ENCODE measurements around the gene TRPV3. TPM values are rescaled to one million over a fixed set of nuclear protein-coding genes. Genes with fewer than 3 reads are reported as not detected.

The TRPV3 gene
- total RNA-seq, 1 donor from 2014 or later: 0.46 TPM

- Mint-ChIP-seq H3K4me3 (ENCODE audit: low read depth) (no peak overlapping the region), H3K27me3 (ENCODE audit: low read depth) (peaks cover 4% of the 10 kb centered on the region), H3K9me3 (no peaks in the 10 kb centered on the region), H3K36me3 (ENCODE audit: low read depth) (no peaks in the 10 kb centered on the region), H3K4me1 (ENCODE audit: low read depth) (peaks cover 5% of the 10 kb centered on the region), H3K27ac (no peak overlapping the region)
- DNase-seq (ENCODE audit: low spot score): no peak
- intact Hi-C loops (cut with micrococcal nuclease): no loop called here
Measured at GRCh38 chr17:3533752-3534151, 23.9 kb downstream of the TRPV3 start.

GRCh38 chr17:3532859-3533142 is 24.8 kb downstream of the TRPV3 start:
- Mint-ChIP-seq H3K36me3 (ENCODE audit: low read depth) (no peaks in the 10 kb centered on the region), H3K27me3 (ENCODE audit: low read depth) (peaks cover 4% of the 10 kb centered on the region), H3K4me3 (ENCODE audit: low read depth) (no peak overlapping the region), H3K4me1 (ENCODE audit: low read depth) (peaks cover 5% of the 10 kb centered on the region), H3K27ac (no peak overlapping the region), H3K9me3 (no peaks in the 10 kb centered on the region)
- DNase-seq (ENCODE audit: low spot score): no peak
- intact Hi-C loops (cut with micrococcal nuclease): no loop called here

DNA sequence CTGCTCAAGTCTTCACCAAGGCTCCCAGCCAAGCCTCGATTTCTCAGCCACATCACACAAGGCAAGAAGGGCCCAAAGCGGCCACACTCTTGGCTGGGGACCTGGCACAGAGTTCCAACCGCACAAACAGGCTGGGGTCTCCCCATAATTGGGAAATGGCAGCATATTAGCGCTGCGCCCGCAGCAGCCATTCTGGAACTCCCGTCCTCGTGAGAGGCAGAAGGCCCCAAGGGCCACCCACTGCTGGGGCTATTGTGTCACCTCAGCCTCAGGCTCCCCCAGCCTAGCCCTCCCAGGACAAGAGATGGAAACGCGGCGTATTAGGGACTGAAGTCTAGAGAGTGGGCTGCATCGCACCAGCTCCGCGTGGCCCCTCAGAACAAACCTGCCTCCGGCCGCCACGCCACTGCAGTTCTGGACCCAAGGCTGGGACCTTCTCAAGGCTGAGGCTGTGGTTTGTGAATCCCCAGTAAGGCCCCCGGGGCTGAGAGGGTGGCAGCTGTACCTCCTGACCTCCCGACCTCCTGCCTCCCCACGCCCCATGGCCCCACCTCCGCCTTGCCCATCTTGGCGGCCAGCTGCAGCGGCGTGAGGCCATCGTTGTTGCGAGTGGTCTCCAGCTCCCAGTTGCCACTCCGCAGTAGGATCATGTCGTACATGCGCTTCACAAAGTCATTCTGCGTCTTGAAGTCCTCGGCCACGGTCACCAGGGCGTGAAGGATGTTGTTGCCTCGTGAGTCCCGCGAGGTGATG is 25.3 kb downstream of the TRPV3 start:
- no peaks in the 10 kb centered on the region for H3K36me3 Mint-ChIP-seq (ENCODE audit: low read depth)
- no peak for DNase-seq (ENCODE audit: low spot score)
- H3K4me3 Mint-ChIP-seq (ENCODE audit: low read depth): no peak overlapping the region
- peaks cover 5% of the 10 kb centered on the region for H3K4me1 Mint-ChIP-seq (ENCODE audit: low read depth)
- H3K27ac Mint-ChIP-seq: no peak overlapping the region
- intact Hi-C loops (cut with micrococcal nuclease): no loop called here
- H3K27me3 Mint-ChIP-seq (ENCODE audit: low read depth): peaks cover 4% of the 10 kb centered on the region
- no peaks in the 10 kb centered on the region for H3K9me3 Mint-ChIP-seq

DNA sequence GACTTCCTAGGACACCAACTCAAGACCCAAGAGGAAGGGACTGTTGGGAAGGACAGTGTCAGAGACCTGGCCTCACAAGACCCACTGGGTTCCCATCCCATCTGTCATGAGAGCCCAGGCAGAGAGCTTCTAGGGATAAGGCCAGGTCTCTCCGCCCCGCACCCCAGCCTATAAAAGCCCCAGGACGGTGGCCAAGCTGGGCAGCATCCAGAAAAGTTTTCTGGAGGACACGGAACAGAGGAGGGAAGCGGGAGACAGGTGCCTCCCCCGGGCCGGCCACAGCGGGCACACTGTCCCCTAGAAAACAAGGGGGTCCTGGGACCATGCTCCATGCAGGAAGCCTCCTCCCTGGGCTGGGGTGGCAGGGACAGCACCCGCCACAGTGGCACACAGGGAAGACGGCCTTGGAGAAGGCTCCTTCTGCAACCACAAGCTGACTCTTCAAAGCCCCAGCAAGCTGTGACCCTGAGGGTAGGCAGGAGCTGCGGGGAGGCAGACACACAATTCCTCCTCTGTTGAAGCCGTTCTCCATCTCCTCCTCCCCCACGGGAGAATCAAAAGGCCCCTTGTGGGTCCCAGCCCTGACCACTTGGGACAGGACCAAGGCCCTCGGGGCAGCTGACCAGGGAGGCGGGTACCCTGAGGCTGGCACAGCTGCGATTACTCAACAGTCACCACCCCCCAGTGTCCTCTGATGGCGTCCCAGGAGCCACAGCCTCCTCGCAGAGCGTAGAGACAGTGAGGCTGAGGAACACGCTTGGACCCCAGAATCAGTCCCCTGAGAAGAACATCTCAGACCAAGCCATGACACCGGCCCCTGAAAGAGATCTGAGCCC is 26.1 kb downstream of the TRPV3 start:
- Mint-ChIP-seq H3K36me3 (ENCODE audit: low read depth) (no peaks in the 10 kb centered on the region), H3K4me1 (ENCODE audit: low read depth) (peaks cover 5% of the 10 kb centered on the region), H3K4me3 (ENCODE audit: low read depth) (no peak overlapping the region), H3K27ac (no peak overlapping the region), H3K9me3 (no peaks in the 10 kb centered on the region), H3K27me3 (ENCODE audit: low read depth) (peaks cover 1% of the 10 kb centered on the region)
- intact Hi-C loops (cut with micrococcal nuclease): no loop called here
- DNase-seq (ENCODE audit: low spot score): no peak

DNA sequence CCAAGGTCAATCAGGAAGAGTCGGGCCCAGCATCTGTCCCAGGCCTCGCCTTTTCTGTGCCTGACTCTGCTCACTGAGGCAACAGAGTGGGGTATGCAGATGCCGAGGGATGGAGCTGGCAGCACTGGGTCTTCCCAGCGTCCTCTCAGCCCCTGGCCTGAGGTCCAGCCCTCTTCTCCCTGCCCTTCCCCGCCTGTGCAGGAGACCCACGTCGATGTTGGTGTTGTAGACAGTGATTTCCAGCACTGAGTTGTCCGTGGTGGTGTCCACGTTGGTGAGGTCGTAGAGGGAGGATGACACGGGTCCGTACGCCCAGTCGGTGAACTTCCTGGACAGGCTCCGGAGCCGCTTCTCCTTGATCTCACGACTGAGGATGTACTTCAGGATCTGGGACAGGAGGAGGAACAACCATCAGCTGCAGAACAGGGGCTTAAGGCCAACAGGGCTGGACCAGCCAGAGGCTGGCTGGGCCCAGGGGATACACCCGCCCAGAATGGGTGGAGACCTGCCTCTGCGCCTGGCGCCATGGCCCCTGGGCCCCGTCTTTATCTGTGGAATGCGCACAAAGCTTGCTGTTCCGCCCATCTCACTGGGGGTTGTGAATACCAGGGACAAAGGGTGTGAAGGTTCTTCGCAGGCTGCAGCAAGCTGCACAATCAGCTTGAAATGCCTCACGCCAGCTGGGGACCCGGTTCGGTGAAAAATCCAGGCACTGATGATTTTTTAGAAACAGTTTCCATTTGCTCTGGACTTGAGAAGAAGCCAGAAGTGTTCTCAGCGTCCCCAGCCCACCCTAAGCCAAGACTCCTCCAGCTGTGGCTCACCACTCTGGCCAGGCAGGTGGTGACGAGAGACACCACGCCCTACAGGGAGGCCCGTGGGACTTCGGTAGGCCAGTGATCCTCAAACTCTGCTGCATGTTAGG is 27.5 kb downstream of the TRPV3 start:
- Mint-ChIP-seq H3K4me3 (ENCODE audit: low read depth) (no peak overlapping the region), H3K27ac (no peak overlapping the region), H3K4me1 (ENCODE audit: low read depth) (peaks cover 5% of the 10 kb centered on the region), H3K27me3 (ENCODE audit: low read depth) (no peaks in the 10 kb centered on the region), H3K36me3 (ENCODE audit: low read depth) (no peaks in the 10 kb centered on the region), H3K9me3 (no peaks in the 10 kb centered on the region)
- DNase-seq (ENCODE audit: low spot score): no peak
- intact Hi-C loops (cut with micrococcal nuclease): no loop called here

- no peaks in the 10 kb centered on the region for H3K4me1 Mint-ChIP-seq (ENCODE audit: low read depth)
- no peaks in the 10 kb centered on the region for H3K27me3 Mint-ChIP-seq (ENCODE audit: low read depth)
- no peak overlapping the region for H3K27ac Mint-ChIP-seq
- no peaks in the 10 kb centered on the region for H3K36me3 Mint-ChIP-seq (ENCODE audit: low read depth)
- H3K9me3 Mint-ChIP-seq: no peaks in the 10 kb centered on the region
- H3K4me3 Mint-ChIP-seq (ENCODE audit: low read depth): no peak overlapping the region
- no peak for DNase-seq (ENCODE audit: low spot score)
- intact Hi-C loops (cut with micrococcal nuclease): no loop called here
Measured at GRCh38 chr17:3528880-3529511, 28.6 kb downstream of the TRPV3 start.

- Mint-ChIP-seq H3K4me3 (ENCODE audit: low read depth) (no peak overlapping the region), H3K36me3 (ENCODE audit: low read depth) (no peaks in the 10 kb centered on the region), H3K4me1 (ENCODE audit: low read depth) (no peaks in the 10 kb centered on the region), H3K9me3 (no peaks in the 10 kb centered on the region), H3K27me3 (ENCODE audit: low read depth) (no peaks in the 10 kb centered on the region), H3K27ac (no peak overlapping the region)
- intact Hi-C loops (cut with micrococcal nuclease): no loop called here
- DNase-seq (ENCODE audit: low spot score): no peak
Measured at GRCh38 chr17:3528403-3528851, 29.2 kb downstream of the TRPV3 start.

GRCh38 chr17:3527896-3528295 is 29.7 kb downstream of the TRPV3 start:
- intact Hi-C loops (cut with micrococcal nuclease): no loop called here
- Mint-ChIP-seq H3K27me3 (ENCODE audit: low read depth) (no peaks in the 10 kb centered on the region), H3K4me3 (ENCODE audit: low read depth) (no peak overlapping the region), H3K36me3 (ENCODE audit: low read depth) (no peaks in the 10 kb centered on the region), H3K27ac (no peak overlapping the region), H3K9me3 (no peaks in the 10 kb centered on the region), H3K4me1 (ENCODE audit: low read depth) (no peaks in the 10 kb centered on the region)
- no peak for DNase-seq (ENCODE audit: low spot score)

DNA sequence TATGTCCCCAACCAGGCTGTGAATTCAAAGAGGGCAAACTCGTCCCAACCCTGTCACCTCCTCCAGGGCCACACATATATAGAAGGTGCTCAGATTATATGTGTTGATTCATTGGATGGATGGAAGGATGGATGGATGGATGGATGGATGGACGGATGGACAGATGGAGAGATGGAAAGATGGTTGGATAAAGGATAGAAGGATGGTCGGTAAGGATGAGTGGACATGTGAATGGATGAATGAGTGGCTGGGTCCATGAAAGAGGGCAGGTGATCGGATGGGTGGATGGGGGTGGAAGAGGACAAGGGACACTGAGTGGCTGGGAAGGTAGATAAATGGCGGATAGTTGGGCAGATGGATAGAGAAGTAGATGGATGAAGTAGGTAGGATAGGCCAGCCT is 30.1 kb downstream of the TRPV3 start:
- intact Hi-C loops (cut with micrococcal nuclease): no loop called here
- H3K36me3 Mint-ChIP-seq (ENCODE audit: low read depth): no peaks in the 10 kb centered on the region

GRCh38 chr17:3526971-3527370 is 30.6 kb downstream of the TRPV3 start:
- no peaks in the 10 kb centered on the region for H3K9me3 Mint-ChIP-seq
- H3K27ac Mint-ChIP-seq: no peak overlapping the region
- no peak for DNase-seq (ENCODE audit: low spot score)
- H3K27me3 Mint-ChIP-seq (ENCODE audit: low read depth): no peaks in the 10 kb centered on the region
- intact Hi-C loops (cut with micrococcal nuclease): no loop called here
- no peaks in the 10 kb centered on the region for H3K4me1 Mint-ChIP-seq (ENCODE audit: low read depth)
- H3K4me3 Mint-ChIP-seq (ENCODE audit: low read depth): no peak overlapping the region
- no peaks in the 10 kb centered on the region for H3K36me3 Mint-ChIP-seq (ENCODE audit: low read depth)

More for the DNA sequence above, 30.1 kb downstream of the TRPV3 start:
- H3K4me1 Mint-ChIP-seq (ENCODE audit: low read depth): no peaks in the 10 kb centered on the region
- H3K4me3 Mint-ChIP-seq (ENCODE audit: low read depth): no peak overlapping the region
- no peaks in the 10 kb centered on the region for H3K9me3 Mint-ChIP-seq
- H3K27ac Mint-ChIP-seq: no peak overlapping the region
- no peaks in the 10 kb centered on the region for H3K27me3 Mint-ChIP-seq (ENCODE audit: low read depth)
- no peak for DNase-seq (ENCODE audit: low spot score)

GRCh38 chr17:3526491-3526890 is 31.1 kb downstream of the TRPV3 start:
- H3K27ac Mint-ChIP-seq: no peak overlapping the region
- no peaks in the 10 kb centered on the region for H3K9me3 Mint-ChIP-seq
- no peak for DNase-seq (ENCODE audit: low spot score)
- H3K36me3 Mint-ChIP-seq (ENCODE audit: low read depth): no peaks in the 10 kb centered on the region
- H3K4me1 Mint-ChIP-seq (ENCODE audit: low read depth): no peaks in the 10 kb centered on the region
- intact Hi-C loops (cut with micrococcal nuclease): no loop called here
- H3K4me3 Mint-ChIP-seq (ENCODE audit: low read depth): no peak overlapping the region
- no peaks in the 10 kb centered on the region for H3K27me3 Mint-ChIP-seq (ENCODE audit: low read depth)

GRCh38 chr17:3524024-3524423 is 33.6 kb downstream of the TRPV3 start:
- no peak for DNase-seq (ENCODE audit: low spot score)
- Mint-ChIP-seq H3K9me3 (no peaks in the 10 kb centered on the region), H3K4me1 (ENCODE audit: low read depth) (no peaks in the 10 kb centered on the region), H3K27ac (no peak overlapping the region), H3K27me3 (ENCODE audit: low read depth) (no peaks in the 10 kb centered on the region), H3K36me3 (ENCODE audit: low read depth) (no peaks in the 10 kb centered on the region), H3K4me3 (ENCODE audit: low read depth) (no peak overlapping the region)
- intact Hi-C loops (cut with micrococcal nuclease): no loop called here
